ENCODE data around the gene SLC16A4. TPM values are rescaled to one million over a fixed set of nuclear protein-coding genes. Genes with fewer than 3 reads are reported as not detected.

SLC16A4 gene
- total RNA-seq, 4 donors from 2014 or later = 1.2 to 3.5 (median 2.9) TPM

DNA sequence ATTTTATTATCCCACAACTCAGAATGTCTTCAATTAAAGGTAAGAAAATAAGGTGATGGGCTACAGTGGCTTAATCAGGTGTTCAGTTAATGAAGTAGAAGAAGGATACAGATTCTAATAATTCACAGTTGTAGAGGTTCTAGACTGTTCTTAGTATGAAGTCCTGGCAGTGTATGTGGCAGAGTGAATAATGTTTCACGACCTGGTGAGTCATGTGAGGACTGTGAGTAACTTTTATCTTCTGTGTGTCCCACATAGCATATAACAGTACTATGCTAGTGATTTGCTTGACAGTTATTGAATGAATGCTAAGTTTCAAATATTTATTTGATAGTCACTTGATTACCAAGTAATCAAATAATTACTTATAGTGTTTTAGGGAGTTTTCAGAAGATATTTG lies 20.0 kb downstream of the SLC16A4 start:
- Histone ChIP-seq H3K4me1 (peaks cover 10 to 16% of the 10 kb centered on the region in 2 donors), H3K36me3 (peaks cover 0 to 25% of the 10 kb centered on the region in 2 donors), H3K27me3 (no peaks in the 10 kb centered on the region), H3K27ac (peak overlapping the region; percentile 32 to 58 (median 54)), H3K9me3 (no peaks in the 10 kb centered on the region), H3K4me3 (no peak overlapping the region)
- peak; percentile 100 for ATAC-seq
- peak in 1 of 2 donors; percentile 8 for DNase-seq
- TF ChIP-seq POLR2A (IDR thresholded peaks at IDR 0.05) = no peak
- TF ChIP-seq, protein P1, sequence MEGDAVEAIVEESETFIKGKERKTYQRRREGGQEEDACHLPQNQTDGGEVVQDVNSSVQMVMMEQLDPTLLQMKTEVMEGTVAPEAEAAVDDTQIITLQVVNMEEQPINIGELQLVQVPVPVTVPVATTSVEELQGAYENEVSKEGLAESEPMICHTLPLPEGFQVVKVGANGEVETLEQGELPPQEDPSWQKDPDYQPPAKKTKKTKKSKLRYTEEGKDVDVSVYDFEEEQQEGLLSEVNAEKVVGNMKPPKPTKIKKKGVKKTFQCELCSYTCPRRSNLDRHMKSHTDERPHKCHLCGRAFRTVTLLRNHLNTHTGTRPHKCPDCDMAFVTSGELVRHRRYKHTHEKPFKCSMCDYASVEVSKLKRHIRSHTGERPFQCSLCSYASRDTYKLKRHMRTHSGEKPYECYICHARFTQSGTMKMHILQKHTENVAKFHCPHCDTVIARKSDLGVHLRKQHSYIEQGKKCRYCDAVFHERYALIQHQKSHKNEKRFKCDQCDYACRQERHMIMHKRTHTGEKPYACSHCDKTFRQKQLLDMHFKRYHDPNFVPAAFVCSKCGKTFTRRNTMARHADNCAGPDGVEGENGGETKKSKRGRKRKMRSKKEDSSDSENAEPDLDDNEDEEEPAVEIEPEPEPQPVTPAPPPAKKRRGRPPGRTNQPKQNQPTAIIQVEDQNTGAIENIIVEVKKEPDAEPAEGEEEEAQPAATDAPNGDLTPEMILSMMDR (IDR thresholded peaks at IDR 0.05 in 4 of 5, conservative IDR thresholded peaks at IDR 0.05 in 1 of 5) = no peak
- in situ Hi-C loops (cut with MboI; ENCODE audit: low sequenced_read_pairs in 4 of 4) = no loop called here
- intact Hi-C loops (cut with DNase I; ENCODE audit: low total_unique reads) = no loop called here

DNA sequence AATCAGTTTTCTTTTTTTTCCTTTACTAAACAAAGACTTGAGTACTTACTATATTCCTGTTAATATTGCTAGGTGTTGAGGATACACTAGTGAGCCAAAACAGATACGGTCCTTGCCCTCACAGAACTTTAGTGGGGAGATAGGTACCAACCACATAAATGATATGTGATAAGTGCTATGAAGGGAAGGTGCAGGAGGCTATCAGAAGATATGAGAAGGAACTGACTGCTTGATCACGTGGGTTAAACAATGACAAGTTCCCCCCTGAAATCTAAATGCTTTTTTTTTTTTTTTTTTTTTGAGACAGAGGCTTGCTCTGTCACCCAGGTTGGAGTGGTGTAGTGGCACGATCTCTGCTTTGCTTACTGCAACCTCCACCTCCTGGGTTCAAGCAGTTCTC lies 26.6 kb downstream of the SLC16A4 start:
- intact Hi-C loops (cut with DNase I; ENCODE audit: low total_unique reads) = no loop called here
- H3K36me3 ChIP-seq = no peaks in the 10 kb centered on the region
- H3K4me1 ChIP-seq = no peaks in the 10 kb centered on the region
- H3K27ac ChIP-seq = no peak overlapping the region
- DNase-seq = no peak
- in situ Hi-C loops (cut with MboI; ENCODE audit: low sequenced_read_pairs in 4 of 4) = no loop called here
- H3K9me3 ChIP-seq = no peaks in the 10 kb centered on the region
- H3K27me3 ChIP-seq = no peaks in the 10 kb centered on the region
- TF ChIP-seq, protein P1 (IDR thresholded peaks at IDR 0.05 in 4 of 5, conservative IDR thresholded peaks at IDR 0.05 in 1 of 5) = no peak
- no peak for TF ChIP-seq POLR2A (IDR thresholded peaks at IDR 0.05)
- no peak for ATAC-seq
- H3K4me3 ChIP-seq = no peak overlapping the region

DNA sequence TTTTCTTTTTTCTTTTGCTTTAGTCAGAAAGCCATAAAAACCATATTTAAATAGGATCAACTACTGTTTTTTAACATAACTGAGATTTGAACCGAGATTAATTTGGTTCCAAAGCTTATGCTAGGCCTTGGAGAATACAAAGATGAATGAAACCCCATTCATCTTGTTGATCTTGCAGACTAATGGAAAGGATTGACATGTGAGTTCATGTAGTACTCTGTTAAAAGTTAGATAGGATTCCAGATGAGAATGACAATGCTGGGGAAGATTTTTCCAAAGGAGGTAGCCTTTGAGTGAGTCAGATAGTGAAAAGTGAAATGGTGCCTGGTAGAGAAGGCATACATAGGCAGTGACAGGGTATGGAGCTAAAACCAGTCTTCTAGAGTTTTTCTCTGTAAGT lies 29.0 kb downstream of the SLC16A4 start:
- Histone ChIP-seq H3K27me3 (no peaks in the 10 kb centered on the region), H3K36me3 (no peaks in the 10 kb centered on the region), H3K9me3 (no peaks in the 10 kb centered on the region), H3K4me1 (peaks cover 0 to 3% of the 10 kb centered on the region in 2 donors), H3K27ac (no peak overlapping the region), H3K4me3 (no peak overlapping the region)
- intact Hi-C loops (cut with DNase I; ENCODE audit: low total_unique reads) (no loop called here), in situ Hi-C loops (cut with MboI; ENCODE audit: low sequenced_read_pairs in 4 of 4) (no loop called here)
- no peak for DNase-seq
- TF ChIP-seq POLR2A (IDR thresholded peaks at IDR 0.05) = no peak
- TF ChIP-seq, protein P1 (IDR thresholded peaks at IDR 0.05 in 4 of 5, conservative IDR thresholded peaks at IDR 0.05 in 1 of 5) = no peak
- no peak for ATAC-seq

DNA sequence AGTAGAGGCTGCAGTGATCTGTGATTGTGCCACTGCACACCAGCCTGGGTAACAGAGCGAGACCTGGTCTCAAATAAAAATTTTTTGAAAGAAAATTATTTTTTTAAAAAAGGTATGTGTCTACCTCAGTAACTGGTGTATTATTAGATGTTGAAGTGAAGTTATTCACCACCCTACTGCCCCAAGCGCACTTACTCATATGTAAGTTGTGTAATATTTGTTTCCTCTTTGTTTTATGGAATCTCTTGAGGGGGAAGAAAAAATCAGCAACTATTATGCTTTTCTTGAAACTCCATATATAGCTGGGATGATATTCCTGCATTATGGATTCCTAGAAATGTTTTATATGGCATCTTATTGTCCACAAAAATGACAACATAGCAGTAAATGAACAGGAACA lies 30.4 kb downstream of the SLC16A4 start:
- TF ChIP-seq, protein P1 (IDR thresholded peaks at IDR 0.05 in 4 of 5, conservative IDR thresholded peaks at IDR 0.05 in 1 of 5) = no peak
- no peak for TF ChIP-seq POLR2A (IDR thresholded peaks at IDR 0.05)
- Histone ChIP-seq H3K4me3 (no peak overlapping the region), H3K9me3 (no peaks in the 10 kb centered on the region), H3K4me1 (peaks cover 0 to 13% of the 10 kb centered on the region in 2 donors), H3K27ac (no peak overlapping the region), H3K27me3 (no peaks in the 10 kb centered on the region), H3K36me3 (no peaks in the 10 kb centered on the region)
- DNase-seq = no peak
- ATAC-seq = no peak
- intact Hi-C loops (cut with DNase I; ENCODE audit: low total_unique reads) (no loop called here), in situ Hi-C loops (cut with MboI; ENCODE audit: low sequenced_read_pairs in 4 of 4) (no loop called here)

DNA sequence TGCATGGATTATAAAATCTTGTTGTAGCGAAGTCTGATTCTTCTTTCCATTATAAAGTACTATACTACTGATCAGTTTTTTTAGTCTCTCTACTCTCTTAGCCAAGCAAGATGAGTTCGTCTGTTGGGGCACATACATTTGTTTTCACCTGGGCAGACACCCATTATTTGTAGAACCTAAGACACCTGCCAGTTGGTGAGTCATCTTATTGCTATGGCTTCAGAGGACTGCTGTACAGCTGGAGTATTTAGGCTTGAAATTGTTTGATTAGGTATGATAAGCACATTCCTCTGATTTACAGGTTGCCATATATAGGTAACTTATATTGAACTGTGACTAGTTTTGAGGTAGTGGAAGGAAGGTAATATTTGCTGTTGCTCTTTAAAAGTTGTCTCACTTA lies 34.4 kb downstream of the SLC16A4 start:
- DNase-seq = no peak
- H3K27ac ChIP-seq = no peak overlapping the region
- TF ChIP-seq POLR2A (IDR thresholded peaks at IDR 0.05) = no peak
- TF ChIP-seq, protein P1 (IDR thresholded peaks at IDR 0.05 in 4 of 5, conservative IDR thresholded peaks at IDR 0.05 in 1 of 5) = no peak
- H3K27me3 ChIP-seq = no peaks in the 10 kb centered on the region
- H3K4me3 ChIP-seq = no peak overlapping the region
- peaks cover 2 to 24% of the 10 kb centered on the region in 2 donors for H3K4me1 ChIP-seq
- no peaks in the 10 kb centered on the region for H3K9me3 ChIP-seq
- in situ Hi-C loops (cut with MboI; ENCODE audit: low sequenced_read_pairs in 4 of 4) (no loop called here), intact Hi-C loops (cut with DNase I; ENCODE audit: low total_unique reads) (no loop called here)
- no peak for ATAC-seq
- H3K36me3 ChIP-seq = no peaks in the 10 kb centered on the region

Measured in gastrocnemius medialis (tissue), 4 donors.